ENCODE data around the gene BORCS5.

DNA sequence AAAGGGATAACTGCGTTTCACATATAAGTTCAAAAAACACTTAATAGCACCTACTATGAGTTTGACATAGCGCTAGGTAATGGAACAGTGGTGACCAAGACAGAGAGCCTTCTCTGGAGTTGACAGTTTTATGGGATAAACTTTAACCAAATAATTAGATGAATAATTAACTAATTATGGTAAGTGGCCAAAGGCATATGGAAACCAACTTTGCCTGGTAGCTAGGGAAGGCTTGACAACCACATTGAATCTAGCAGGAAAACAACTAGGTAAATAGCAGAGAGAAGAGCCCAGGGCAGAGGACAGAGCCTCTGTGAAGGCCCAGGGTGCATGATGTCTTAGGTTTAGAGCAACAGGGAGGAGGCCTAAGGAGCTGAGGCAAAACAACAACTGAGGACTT is 153.7 kb downstream of the BORCS5 start:
- TF ChIP-seq, protein P1, sequence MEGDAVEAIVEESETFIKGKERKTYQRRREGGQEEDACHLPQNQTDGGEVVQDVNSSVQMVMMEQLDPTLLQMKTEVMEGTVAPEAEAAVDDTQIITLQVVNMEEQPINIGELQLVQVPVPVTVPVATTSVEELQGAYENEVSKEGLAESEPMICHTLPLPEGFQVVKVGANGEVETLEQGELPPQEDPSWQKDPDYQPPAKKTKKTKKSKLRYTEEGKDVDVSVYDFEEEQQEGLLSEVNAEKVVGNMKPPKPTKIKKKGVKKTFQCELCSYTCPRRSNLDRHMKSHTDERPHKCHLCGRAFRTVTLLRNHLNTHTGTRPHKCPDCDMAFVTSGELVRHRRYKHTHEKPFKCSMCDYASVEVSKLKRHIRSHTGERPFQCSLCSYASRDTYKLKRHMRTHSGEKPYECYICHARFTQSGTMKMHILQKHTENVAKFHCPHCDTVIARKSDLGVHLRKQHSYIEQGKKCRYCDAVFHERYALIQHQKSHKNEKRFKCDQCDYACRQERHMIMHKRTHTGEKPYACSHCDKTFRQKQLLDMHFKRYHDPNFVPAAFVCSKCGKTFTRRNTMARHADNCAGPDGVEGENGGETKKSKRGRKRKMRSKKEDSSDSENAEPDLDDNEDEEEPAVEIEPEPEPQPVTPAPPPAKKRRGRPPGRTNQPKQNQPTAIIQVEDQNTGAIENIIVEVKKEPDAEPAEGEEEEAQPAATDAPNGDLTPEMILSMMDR (IDR thresholded peaks at IDR 0.05) = no peak
- TF ChIP-seq POLR2AphosphoS5 (IDR thresholded peaks at IDR 0.05; ENCODE audit: insufficient read depth in 1 of 2, low read depth in 1 of 2) (no peak), POLR2A (IDR thresholded peaks at IDR 0.05) (no peak)
